Measurements from ENCODE around the gene HIGD2B. TPM values are rescaled to one million over a fixed set of nuclear protein-coding genes. Genes with fewer than 3 reads are reported as not detected.
"Not testable (repeated sequence)": the region's sequence is repeated elsewhere in the genome, so short reads cannot be mapped to it uniquely, and the experiment has no call there.

Gene HIGD2B
- total and polyA plus RNA-seq, 3 experiments from 2014 or later = 0.27 to 0.33 TPM; not detected in 1

DNA sequence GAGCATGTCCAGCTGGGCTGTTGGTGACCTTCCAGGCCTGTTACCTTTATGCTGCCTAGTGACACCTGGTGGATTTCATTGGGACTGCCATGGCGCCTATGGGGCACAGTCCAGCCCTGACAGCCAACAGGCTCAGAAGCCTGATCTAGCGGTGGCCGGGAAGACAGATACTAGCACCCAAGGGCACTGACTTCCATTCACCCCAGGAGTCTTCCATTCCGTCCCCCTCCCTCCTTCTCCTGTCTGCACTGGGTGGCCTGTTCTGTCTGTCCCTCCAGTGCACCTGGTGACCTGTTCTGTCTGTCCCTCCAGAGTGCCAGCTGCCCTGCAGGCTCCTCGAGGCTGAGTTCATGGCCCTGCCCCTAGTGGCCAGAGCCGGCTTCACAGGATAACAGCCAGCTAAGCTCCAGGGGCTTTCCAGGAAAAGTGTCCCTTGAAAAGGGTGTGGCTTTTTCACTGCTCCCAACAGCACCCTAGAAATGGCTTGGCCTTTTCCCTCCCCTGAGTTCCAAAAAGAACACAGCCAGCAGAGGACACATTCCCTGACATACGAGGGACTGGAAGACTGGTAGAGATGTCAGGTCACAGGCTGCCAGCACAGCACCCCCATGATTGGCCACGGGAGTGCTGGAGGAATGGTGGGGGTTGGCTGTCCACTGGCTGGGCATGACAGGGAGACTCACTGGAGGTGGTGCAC lies 15.2 kb downstream of the HIGD2B start:
- not testable (repeated sequence) for H3K36me3 ChIP-seq (ENCODE audit: insufficient read depth, low read length); H3K4me1 ChIP-seq (ENCODE audit: insufficient read depth, low read length); H3K9me3 ChIP-seq (ENCODE audit: low read length); H3K27me3 ChIP-seq (ENCODE audit: insufficient read depth, low read length, poor library complexity, severe bottlenecking); H3K9me3 Mint-ChIP-seq; H3K36me3 Mint-ChIP-seq; H3K27ac ChIP-seq (ENCODE audit: low read depth, low read length); H3K4me1 Mint-ChIP-seq
- DNase-seq = peak; percentile 54 to 78 (median 64)
- CTCF ChIA-PET = interaction anchor here (1.2 to 2.0 kb wide), 8 partner anchors 9 to 471 kb away, joined by 3 to 19 read pairs (median 6); partner anchors contain the start of genes BBS4 and HIGD2B
- Mint-ChIP-seq H3K4me3 (peak overlapping the region; percentile 2 to 92 (median 76)), H3K27me3 (peaks cover 0 to 18% of the 10 kb centered on the region in 2 donors), H3K27ac (peak overlapping the region in 3 of 8 donors; percentile 43 to 86 (median 78))
- POLR2A ChIA-PET = interaction anchor here (0.7 kb wide), 1 partner anchor 406 kb away, joined by 3 read pairs; no protein-coding TSS in a partner anchor
- peak overlapping the region; percentile 30 for H3K4me3 ChIP-seq (ENCODE audit: low read length)

- H3K9me3 Mint-ChIP-seq; H3K27me3 ChIP-seq (ENCODE audit: insufficient read depth, low read length, poor library complexity, severe bottlenecking); POLR2A ChIA-PET; CTCF ChIA-PET; H3K27ac ChIP-seq (ENCODE audit: low read depth, low read length); H3K4me1 Mint-ChIP-seq; H3K36me3 ChIP-seq (ENCODE audit: insufficient read depth, low read length); DNase-seq; H3K36me3 Mint-ChIP-seq; H3K4me3 Mint-ChIP-seq; H3K27ac Mint-ChIP-seq; H3K4me1 ChIP-seq (ENCODE audit: insufficient read depth, low read length); H3K9me3 ChIP-seq (ENCODE audit: low read length); H3K4me3 ChIP-seq (ENCODE audit: low read length): not testable (repeated sequence)
- peaks cover 0 to 16% of the 10 kb centered on the region in 2 donors for H3K27me3 Mint-ChIP-seq
Observed at GRCh38 chr15:72669803-72670202, 16.2 kb downstream of the HIGD2B start.

DNA sequence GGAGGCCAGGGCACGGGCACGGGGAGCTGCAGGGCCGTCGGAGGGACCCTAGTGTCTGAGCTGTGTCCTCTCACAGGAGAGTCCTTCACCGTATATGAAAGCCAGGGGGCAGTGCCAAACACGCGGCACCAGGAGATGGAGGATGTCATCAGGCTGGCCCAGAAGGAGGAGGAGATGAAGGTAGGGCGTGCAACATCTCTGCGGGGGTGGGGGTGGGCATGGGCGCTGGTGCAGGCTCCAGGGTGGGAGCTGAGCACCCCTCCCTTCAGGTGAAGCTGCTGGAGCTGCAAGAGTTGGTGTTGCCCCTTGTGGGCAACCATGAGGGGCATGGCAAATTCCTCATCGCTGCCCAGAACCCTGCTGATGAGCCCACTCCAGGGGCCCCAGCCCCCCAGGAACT lies 20.3 kb downstream of the HIGD2B start:
- H3K4me1 ChIP-seq (ENCODE audit: insufficient read depth, low read length); H3K36me3 Mint-ChIP-seq; H3K36me3 ChIP-seq (ENCODE audit: insufficient read depth, low read length); H3K27ac ChIP-seq (ENCODE audit: low read depth, low read length); H3K27ac Mint-ChIP-seq; H3K4me1 Mint-ChIP-seq; H3K4me3 Mint-ChIP-seq; H3K27me3 ChIP-seq (ENCODE audit: insufficient read depth, low read length, poor library complexity, severe bottlenecking); DNase-seq; H3K27me3 Mint-ChIP-seq; H3K9me3 Mint-ChIP-seq; H3K9me3 ChIP-seq (ENCODE audit: low read length); CTCF ChIA-PET; H3K4me3 ChIP-seq (ENCODE audit: low read length); POLR2A ChIA-PET: not testable (repeated sequence)

DNA sequence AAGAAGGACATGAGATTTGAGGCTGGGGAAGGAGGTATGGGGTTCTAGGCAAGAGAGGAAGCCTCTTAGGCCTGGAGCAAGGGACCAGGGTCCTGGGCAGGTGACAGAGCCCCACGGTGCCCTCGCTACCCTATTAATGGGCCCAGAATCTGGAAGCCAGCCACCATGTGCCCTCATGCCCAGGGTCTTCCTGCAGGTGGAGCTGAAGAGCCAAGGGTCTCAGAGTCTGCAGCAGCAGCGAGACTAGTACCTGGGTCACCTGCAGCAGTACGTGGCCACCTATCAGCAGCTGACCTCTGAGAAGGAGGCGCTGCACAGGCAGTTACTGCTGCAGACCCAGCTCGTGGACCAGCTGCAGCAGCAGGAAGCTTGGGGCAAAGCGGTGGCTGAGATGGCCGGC lies 22.1 kb downstream of the HIGD2B start:
- H3K27me3 ChIP-seq (ENCODE audit: insufficient read depth, low read length, poor library complexity, severe bottlenecking); CTCF ChIA-PET; H3K36me3 ChIP-seq (ENCODE audit: insufficient read depth, low read length); H3K27me3 Mint-ChIP-seq; H3K36me3 Mint-ChIP-seq; H3K9me3 Mint-ChIP-seq; H3K9me3 ChIP-seq (ENCODE audit: low read length); POLR2A ChIA-PET; H3K27ac ChIP-seq (ENCODE audit: low read depth, low read length); H3K4me1 ChIP-seq (ENCODE audit: insufficient read depth, low read length); H3K4me1 Mint-ChIP-seq; H3K4me3 Mint-ChIP-seq; DNase-seq; H3K4me3 ChIP-seq (ENCODE audit: low read length); H3K27ac Mint-ChIP-seq: not testable (repeated sequence)

DNA sequence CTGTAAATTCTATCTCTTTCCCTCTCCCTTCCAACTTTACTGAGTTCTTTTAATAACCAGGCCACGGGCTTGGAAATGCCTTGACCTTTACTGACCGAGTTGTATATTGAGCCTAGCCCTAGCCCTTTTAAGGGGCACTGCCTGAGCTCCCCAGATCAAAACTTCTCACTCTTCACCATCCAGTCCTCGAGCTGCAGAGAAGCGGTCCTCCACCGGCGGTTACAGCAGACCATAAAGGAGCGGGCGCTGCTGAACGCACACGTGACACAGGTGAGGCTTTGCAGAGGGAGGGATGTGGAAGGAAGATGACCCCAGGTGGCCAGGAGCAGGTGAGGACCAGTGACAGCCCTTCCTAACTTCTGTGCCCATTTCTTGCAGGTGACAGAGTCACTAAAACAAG lies 24.9 kb downstream of the HIGD2B start:
- H3K4me3 Mint-ChIP-seq; H3K4me1 Mint-ChIP-seq; H3K27ac ChIP-seq (ENCODE audit: low read depth, low read length); H3K27ac Mint-ChIP-seq; CTCF ChIA-PET; H3K4me3 ChIP-seq (ENCODE audit: low read length); H3K9me3 ChIP-seq (ENCODE audit: low read length); H3K27me3 ChIP-seq (ENCODE audit: insufficient read depth, low read length, poor library complexity, severe bottlenecking); H3K36me3 Mint-ChIP-seq; POLR2A ChIA-PET; H3K4me1 ChIP-seq (ENCODE audit: insufficient read depth, low read length); DNase-seq; H3K9me3 Mint-ChIP-seq; H3K27me3 Mint-ChIP-seq; H3K36me3 ChIP-seq (ENCODE audit: insufficient read depth, low read length): not testable (repeated sequence)

DNA sequence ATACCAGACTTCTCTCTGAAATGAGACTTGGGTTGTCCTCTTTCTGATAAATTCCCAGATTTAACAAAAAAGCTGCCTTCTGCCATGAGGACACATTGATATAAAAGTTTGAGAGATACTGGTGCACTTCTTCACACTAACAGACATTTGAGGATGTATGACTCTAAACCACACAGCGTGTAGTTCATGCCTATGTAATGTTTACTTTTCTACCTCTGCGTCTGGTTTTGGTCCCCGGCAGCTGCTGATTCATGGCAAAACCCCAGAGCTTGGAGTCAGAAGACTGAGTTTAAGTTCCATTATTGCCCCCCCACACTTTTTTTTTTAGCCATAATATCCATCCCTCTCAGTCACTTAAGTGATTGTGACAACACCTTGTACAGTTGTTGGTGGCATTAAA lies 30.0 kb downstream of the HIGD2B start:
- H3K36me3 Mint-ChIP-seq; H3K9me3 ChIP-seq (ENCODE audit: low read length); H3K27me3 Mint-ChIP-seq; H3K4me3 Mint-ChIP-seq; POLR2A ChIA-PET; H3K4me1 Mint-ChIP-seq; H3K9me3 Mint-ChIP-seq; H3K4me3 ChIP-seq (ENCODE audit: low read length); CTCF ChIA-PET; H3K27me3 ChIP-seq (ENCODE audit: insufficient read depth, low read length, poor library complexity, severe bottlenecking); H3K27ac ChIP-seq (ENCODE audit: low read depth, low read length); H3K4me1 ChIP-seq (ENCODE audit: insufficient read depth, low read length); H3K27ac Mint-ChIP-seq; H3K36me3 ChIP-seq (ENCODE audit: insufficient read depth, low read length); DNase-seq: not testable (repeated sequence)

- H3K27ac Mint-ChIP-seq; CTCF ChIA-PET; H3K9me3 ChIP-seq (ENCODE audit: low read length): not testable (repeated sequence)
Observed at GRCh38 chr15:72654397-72654796, 31.6 kb downstream of the HIGD2B start, which contains the start of gene GOLGA6B. Gene GOLGA6B, plus strand, starts transcription at chr15:72654697. Its CDS starts 41 bp downstream, at chr15:72654738.

GRCh38 chr15:72648631-72649253 lies 37.2 kb downstream of the HIGD2B start:
- H3K9me3 Mint-ChIP-seq; H3K27ac Mint-ChIP-seq; H3K9me3 ChIP-seq (ENCODE audit: low read length); H3K4me3 Mint-ChIP-seq; CTCF ChIA-PET; POLR2A ChIA-PET; H3K4me1 ChIP-seq (ENCODE audit: insufficient read depth, low read length); H3K27ac ChIP-seq (ENCODE audit: low read depth, low read length); H3K36me3 ChIP-seq (ENCODE audit: insufficient read depth, low read length); H3K36me3 Mint-ChIP-seq; H3K4me1 Mint-ChIP-seq; H3K27me3 Mint-ChIP-seq; H3K4me3 ChIP-seq (ENCODE audit: low read length); H3K27me3 ChIP-seq (ENCODE audit: insufficient read depth, low read length, poor library complexity, severe bottlenecking); DNase-seq: not testable (repeated sequence)

More at GRCh38 chr15:72654397-72654796, 31.6 kb downstream of the HIGD2B start, which contains the start of gene GOLGA6B:
- H3K9me3 Mint-ChIP-seq; H3K36me3 Mint-ChIP-seq; H3K4me3 ChIP-seq (ENCODE audit: low read length); H3K27ac ChIP-seq (ENCODE audit: low read depth, low read length); DNase-seq; H3K4me3 Mint-ChIP-seq; H3K27me3 Mint-ChIP-seq; H3K36me3 ChIP-seq (ENCODE audit: insufficient read depth, low read length); H3K27me3 ChIP-seq (ENCODE audit: insufficient read depth, low read length, poor library complexity, severe bottlenecking); POLR2A ChIA-PET; H3K4me1 Mint-ChIP-seq; H3K4me1 ChIP-seq (ENCODE audit: insufficient read depth, low read length): not testable (repeated sequence)
